H1 (cell line): ENCODE measurements around the gene PPP1R9A. TPM values are rescaled to one million over a fixed set of nuclear protein-coding genes. Genes with fewer than 3 reads are reported as not detected.

Source experiments
- CTBP2 ChIP-seq: IDR thresholded peaks from 2 replicates; pipeline ENCODE4 v1.7.0; 2011; ENCODE audit warnings: borderline replicate concordance, mild to moderate bottlenecking, moderate library complexity, mixed read lengths, low read length; ENCODE audit not compliant: insufficient read depth, insufficient read length
- JUN ChIP-seq: IDR thresholded peaks from 2 replicates; pipeline ENCODE4 v1.6.1; 2011; ENCODE audit warnings: low read depth, mild to moderate bottlenecking, improper control_type of control experiment, low read length
- NANOG ChIP-seq: IDR thresholded peaks from 2 replicates; pipeline ENCODE4 v1.6.1; 2011; ENCODE audit warnings: low read length, low read depth, mild to moderate bottlenecking, inconsistent platforms; ENCODE audit not compliant: insufficient read depth, poor library complexity, severe bottlenecking
- POU5F1 ChIP-seq: IDR thresholded peaks from 2 replicates; pipeline ENCODE4 v1.6.1; 2011; ENCODE audit warnings: low read depth, mild to moderate bottlenecking, low read length, moderate library complexity
- polyA plus RNA-seq, 7 experiments: library from polyadenylated mRNA; depleted of rRNA in 3 of 7; stranded (reverse) in 5 of 7; unstranded in 2 of 7; fragments of >200 nt in 5 of 7; fragments of 200-250 nt in 2 of 7; gene quantifications; 1 replicate in 5 of 7; 2 replicates in 1 of 7; 4 replicates in 1 of 7; pipeline versions ENCODE4 v1.2.1 to v1.2.3, GENCODE V29; 2011 to 2013; ENCODE audit warnings: missing spikeins in 2 of 7, mixed read lengths in 2 of 7
- total RNA-seq: library from RNA; stranded (reverse); fragmentation: NEBNext Ultra II Directional; extraction: Animal tissue kit (Norgen Biotek cat#: 25700); gene quantifications from 2 replicates; pipeline ENCODE4 v1.2.1, GENCODE V29; 2021

The PPP1R9A gene
- total and polyA plus RNA-seq, 2 of the 8 experiments (the other 6 are each of a cell fraction or from before 2014, with no cell fraction given), result 3.0 to 20.3 TPM

DNA sequence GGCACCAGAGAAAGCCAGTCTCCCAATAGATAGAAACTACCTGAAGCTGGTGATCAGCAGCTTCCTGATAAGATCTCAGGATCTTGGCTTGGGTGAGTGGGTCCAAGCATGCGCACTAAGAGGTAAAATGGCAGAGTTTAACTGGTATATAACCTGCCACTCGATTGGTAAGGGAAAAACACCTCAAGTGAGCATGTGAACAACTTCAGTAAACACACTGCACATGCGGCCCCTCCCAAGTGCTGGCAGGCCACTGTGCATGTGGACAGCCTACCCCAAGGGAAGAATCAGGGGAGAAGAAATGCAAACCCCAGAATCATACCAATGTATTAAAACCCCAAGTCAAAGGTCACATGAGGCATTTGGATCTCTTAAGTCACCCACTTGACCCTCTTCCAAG is 434.6 kb downstream of the PPP1R9A start (continued):
- TF ChIP-seq JUN (no peak), NANOG (no peak), POU5F1 (no peak), CTBP2 (no peak)
